Gastrocnemius medialis (tissue), 4 donors: ENCODE results near the gene NKX6-1. TPM values are rescaled to one million over a fixed set of nuclear protein-coding genes. Genes with fewer than 3 reads are reported as not detected.

Experiments used
- ATAC-seq, 2 donors: fragments of 150-250 bp; one replicate each; pipeline ENCODE4 v1.9.1; 2016
- DNase-seq, 2 donors: peaks; one replicate each; pipeline ENCODE4 v3.0.0-alpha.2; 2019
- H3K27ac ChIP-seq, 4 donors: fragments of 200-600 bp; sonication (generic); 1 replicate in 1 of 4; 2 replicates in 3 of 4; pipeline ENCODE4 v1.5.1; 2016 to 2018; ENCODE audit warnings: mild to moderate bottlenecking in 2 of 4, moderate library complexity in 1 of 4
- H3K27me3 ChIP-seq, 3 donors: fragments of 200-600 bp; sonication (generic) in 2 of 3; 1 replicate in 1 of 3; 2 replicates in 2 of 3; pipeline versions ENCODE4 v1.5.1 to v1.6.0; 2016 to 2019; ENCODE audit warnings: mild to moderate bottlenecking in 1 of 3, moderate library complexity in 1 of 3
- H3K36me3 ChIP-seq, 2 donors: fragments of 200-600 bp; sonication (generic) in 1 of 2; one replicate each; pipeline ENCODE4 v1.5.1; 2017 to 2018
- H3K4me1 ChIP-seq, 2 donors: fragments of 200-600 bp; sonication (generic) in 1 of 2; one replicate each; pipeline ENCODE4 v1.5.1; 2016 to 2017; ENCODE audit warnings: mild to moderate bottlenecking in 2 of 2
- H3K4me3 ChIP-seq, 4 donors: fragments of 200-600 bp; sonication (generic) in 3 of 4; 1 replicate in 1 of 4; 2 replicates in 3 of 4; pipeline ENCODE4 v1.5.1; 2016 to 2019; ENCODE audit warnings: mild to moderate bottlenecking in 2 of 4
- H3K9me3 ChIP-seq, 3 donors: fragments of 200-600 bp; sonication (generic) in 2 of 3; 1 replicate in 1 of 3; 2 replicates in 2 of 3; pipeline ENCODE4 v1.5.1; 2016 to 2019
- POLR2A ChIP-seq, 2 donors: fragments of 450-650 bp; IDR thresholded peaks; one replicate each; pipeline ENCODE4 v1.6.1; 2017; ENCODE audit warnings: antibody characterized with exemption in 2 of 2, mild to moderate bottlenecking in 2 of 2, moderate library complexity in 2 of 2
- in situ Hi-C, 4 donors: fragments of 200-750 bp; cut with MboI; loops; one replicate each; pipeline versions ENCODE4 v1.15.0 to v1.8.0; 2017; ENCODE audit warnings: low sequenced_read_pairs in 4 of 4
- intact Hi-C: fragments of 100-400 bp; cut with DNase I; formaldehyde crosslinking; loops from one replicate; pipeline ENCODE4 v1.15.1; 2023; ENCODE audit warnings: low total_unique reads
- total RNA-seq, 4 donors: library from RNA; depleted of rRNA; stranded (reverse); fragments of >200 nt; gene quantifications; one replicate each; pipeline versions ENCODE4 v1.1.0 to v1.2.3, GENCODE V29; 2016
- TF ChIP-seq, protein P1 (sequence below), 5 experiments: fragments of 450-650 bp in 3 of 5; fragments of 200-600 bp in 2 of 5; sonication (generic) in 2 of 5; IDR thresholded peaks in 4 of 5; conservative IDR thresholded peaks in 1 of 5; 1 replicate in 4 of 5; 2 replicates in 1 of 5; pipeline ENCODE4 v1.5.1; 2016 to 2019; ENCODE audit warnings: antibody characterized with exemption in 5 of 5, mild to moderate bottlenecking in 3 of 5, moderate library complexity in 3 of 5

Gene NKX6-1
- total RNA-seq, 4 donors from 2014 or later: not detected

- H3K27me3 ChIP-seq: peaks cover 50 to 56% (median 52%) of the 10 kb centered on the region in 3 donors
- no peaks in the 10 kb centered on the region for H3K9me3 ChIP-seq
- intact Hi-C loops (no loop called here), in situ Hi-C loops (no loop called here)
- TF ChIP-seq POLR2A (IDR thresholded peaks at IDR 0.05): no peak
- TF ChIP-seq, protein P1, sequence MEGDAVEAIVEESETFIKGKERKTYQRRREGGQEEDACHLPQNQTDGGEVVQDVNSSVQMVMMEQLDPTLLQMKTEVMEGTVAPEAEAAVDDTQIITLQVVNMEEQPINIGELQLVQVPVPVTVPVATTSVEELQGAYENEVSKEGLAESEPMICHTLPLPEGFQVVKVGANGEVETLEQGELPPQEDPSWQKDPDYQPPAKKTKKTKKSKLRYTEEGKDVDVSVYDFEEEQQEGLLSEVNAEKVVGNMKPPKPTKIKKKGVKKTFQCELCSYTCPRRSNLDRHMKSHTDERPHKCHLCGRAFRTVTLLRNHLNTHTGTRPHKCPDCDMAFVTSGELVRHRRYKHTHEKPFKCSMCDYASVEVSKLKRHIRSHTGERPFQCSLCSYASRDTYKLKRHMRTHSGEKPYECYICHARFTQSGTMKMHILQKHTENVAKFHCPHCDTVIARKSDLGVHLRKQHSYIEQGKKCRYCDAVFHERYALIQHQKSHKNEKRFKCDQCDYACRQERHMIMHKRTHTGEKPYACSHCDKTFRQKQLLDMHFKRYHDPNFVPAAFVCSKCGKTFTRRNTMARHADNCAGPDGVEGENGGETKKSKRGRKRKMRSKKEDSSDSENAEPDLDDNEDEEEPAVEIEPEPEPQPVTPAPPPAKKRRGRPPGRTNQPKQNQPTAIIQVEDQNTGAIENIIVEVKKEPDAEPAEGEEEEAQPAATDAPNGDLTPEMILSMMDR (IDR thresholded peaks at IDR 0.05 in 4 of 5, conservative IDR thresholded peaks at IDR 0.05 in 1 of 5): no peak
- H3K4me1 ChIP-seq: peaks cover 9% of the 10 kb centered on the region in 2 donors
- no peak overlapping the region for H3K27ac ChIP-seq
- DNase-seq (no peak), ATAC-seq (no peak)
- no peaks in the 10 kb centered on the region for H3K36me3 ChIP-seq
- no peak overlapping the region for H3K4me3 ChIP-seq
Observed at GRCh38 chr4:84479663-84480062, 19.4 kb downstream of the NKX6-1 start.

GRCh38 chr4:84477738-84478137, 21.4 kb downstream of the NKX6-1 start:
- Histone ChIP-seq H3K27ac (no peak overlapping the region), H3K4me1 (peaks cover 3 to 6% of the 10 kb centered on the region in 2 donors), H3K4me3 (no peak overlapping the region), H3K27me3 (peaks cover 31 to 37% (median 33%) of the 10 kb centered on the region in 3 donors), H3K36me3 (no peaks in the 10 kb centered on the region), H3K9me3 (no peaks in the 10 kb centered on the region)
- DNase-seq (no peak), ATAC-seq (no peak)
- intact Hi-C loops: no loop called here
- TF ChIP-seq, protein P1 (IDR thresholded peaks at IDR 0.05 in 4 of 5, conservative IDR thresholded peaks at IDR 0.05 in 1 of 5): no peak
- no peak for TF ChIP-seq POLR2A (IDR thresholded peaks at IDR 0.05)
- in situ Hi-C loops: no loop called here

DNA sequence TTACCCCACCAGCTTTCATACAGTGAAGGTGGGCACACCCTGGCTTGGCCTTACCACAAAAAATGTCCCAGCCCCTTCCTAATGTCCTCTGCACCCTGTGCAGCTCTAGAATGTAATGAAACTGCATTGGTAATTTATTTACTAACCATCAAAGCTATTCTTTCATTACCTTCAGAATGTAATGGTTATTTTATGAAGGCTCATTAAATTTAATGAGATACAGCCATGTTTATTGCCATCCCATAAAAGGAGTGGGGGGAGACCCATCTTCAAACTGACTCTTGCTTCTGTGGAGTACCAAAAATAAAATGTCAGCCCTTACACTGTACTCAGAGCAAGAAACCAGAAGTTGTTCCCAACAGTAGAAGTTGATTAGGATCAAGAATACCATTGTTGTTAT, 25.0 kb downstream of the NKX6-1 start:
- intact Hi-C loops: no loop called here
- Histone ChIP-seq H3K27me3 (peaks cover 0 to 3% (median 2%) of the 10 kb centered on the region in 3 donors), H3K4me3 (no peak overlapping the region), H3K9me3 (no peaks in the 10 kb centered on the region), H3K4me1 (no peaks in the 10 kb centered on the region), H3K27ac (no peak overlapping the region), H3K36me3 (no peaks in the 10 kb centered on the region)
- in situ Hi-C loops: no loop called here
- ATAC-seq (no peak), DNase-seq (no peak)
- TF ChIP-seq, protein P1 (IDR thresholded peaks at IDR 0.05 in 4 of 5, conservative IDR thresholded peaks at IDR 0.05 in 1 of 5): no peak
- TF ChIP-seq POLR2A (IDR thresholded peaks at IDR 0.05): no peak

DNA sequence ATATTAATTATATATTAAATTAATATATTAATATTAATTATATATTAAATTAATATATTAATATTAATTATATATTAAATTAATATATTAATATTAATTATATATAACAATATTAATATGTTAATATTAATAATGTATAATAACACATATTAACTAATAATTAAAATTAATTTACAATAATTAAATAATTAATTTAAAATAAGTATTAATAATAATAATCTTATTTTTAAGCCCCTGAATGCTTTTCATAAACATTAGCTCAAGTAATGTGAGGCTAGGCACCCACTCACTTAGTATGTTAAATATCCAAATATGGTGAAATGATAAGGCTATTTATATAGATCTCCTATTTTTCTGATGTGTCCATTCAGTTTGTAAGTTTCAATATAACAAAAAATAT, 26.9 kb downstream of the NKX6-1 start:
- TF ChIP-seq POLR2A (IDR thresholded peaks at IDR 0.05): no peak
- intact Hi-C loops: no loop called here
- H3K36me3 ChIP-seq: no peaks in the 10 kb centered on the region
- no peak overlapping the region for H3K27ac ChIP-seq
- H3K27me3 ChIP-seq: peaks cover 0 to 3% (median 0%) of the 10 kb centered on the region in 3 donors
- no peak for ATAC-seq
- H3K4me1 ChIP-seq: no peaks in the 10 kb centered on the region
- H3K9me3 ChIP-seq: no peaks in the 10 kb centered on the region
- no peak overlapping the region for H3K4me3 ChIP-seq
- in situ Hi-C loops: no loop called here
- no peak for DNase-seq

GRCh38 chr4:84470204-84470785, 28.8 kb downstream of the NKX6-1 start:
- Histone ChIP-seq H3K4me3 (no peak overlapping the region), H3K27me3 (no peaks in the 10 kb centered on the region), H3K9me3 (no peaks in the 10 kb centered on the region), H3K4me1 (no peaks in the 10 kb centered on the region), H3K27ac (no peak overlapping the region), H3K36me3 (no peaks in the 10 kb centered on the region)
- no peak for DNase-seq
- no peak for ATAC-seq
- TF ChIP-seq POLR2A (IDR thresholded peaks at IDR 0.05): no peak
- TF ChIP-seq, protein P1 (IDR thresholded peaks at IDR 0.05 in 4 of 5, conservative IDR thresholded peaks at IDR 0.05 in 1 of 5): no peak
- intact Hi-C loops (no loop called here), in situ Hi-C loops (no loop called here)
